DND-41 (cell line): Measurements from ENCODE around the gene FJX1.

Experiments
- ATAC-seq: fragments of 200-7000 bp; cut with Tn5 transposase; 3 replicates; pipeline ENCODE4 v1.9.1; 2021; ENCODE audit warnings: low read depth; ENCODE audit not compliant: insufficient read depth
- DNase-seq: peaks from one replicate; pipeline ENCODE4 v3.0.0-alpha.2; 2020
- H2AFZ ChIP-seq: 2 replicates; pipeline ENCODE4 v1.6.0; 2012; ENCODE audit warnings: low read depth, low read length
- H3K27ac ChIP-seq: 2 replicates; pipeline ENCODE4 v1.5.1; 2012; ENCODE audit warnings: low read length, inconsistent platforms
- H3K27me3 ChIP-seq: fragments of 200-600 bp; sonication (generic); 2 replicates; pipeline ENCODE4 v1.6.0; 2012; ENCODE audit warnings: low read length, mild to moderate bottlenecking, inconsistent platforms; ENCODE audit not compliant: insufficient read depth, poor library complexity
- H3K36me3 ChIP-seq: 2 replicates; pipeline ENCODE4 v1.5.1; 2012; ENCODE audit warnings: low read length, inconsistent platforms; ENCODE audit not compliant: insufficient read depth
- H3K4me1 ChIP-seq: 2 replicates; pipeline ENCODE4 v1.5.1; 2012; ENCODE audit warnings: mild to moderate bottlenecking, low read length; ENCODE audit not compliant: insufficient read depth
- H3K4me2 ChIP-seq: 2 replicates; pipeline ENCODE4 v1.6.0; 2012; ENCODE audit warnings: mild to moderate bottlenecking, moderate library complexity, low read length, inconsistent platforms; ENCODE audit not compliant: insufficient read depth
- H3K4me3 ChIP-seq, 2 experiments: fragments of 200-600 bp in 1 of 2; shearing (Covaris generic) in 1 of 2; 2 replicates each; pipeline ENCODE4 v1.5.1; 2012 to 2016; ENCODE audit warnings: inconsistent platforms in 2 of 2, low read length in 2 of 2, mild to moderate bottlenecking in 2 of 2, low read depth in 1 of 2, moderate library complexity in 1 of 2
- H3K79me2 ChIP-seq: 2 replicates; pipeline ENCODE4 v1.6.0; 2012; ENCODE audit warnings: low read length, inconsistent platforms; ENCODE audit not compliant: insufficient read depth
- H3K9ac ChIP-seq: 2 replicates; pipeline ENCODE4 v1.6.0; 2012; ENCODE audit warnings: low read depth, mild to moderate bottlenecking, inconsistent platforms, low read length, moderate library complexity
- H3K9me3 ChIP-seq: 2 replicates; pipeline ENCODE4 v1.5.1; 2012; ENCODE audit warnings: low read length, moderate library complexity, mild to moderate bottlenecking, inconsistent platforms; ENCODE audit not compliant: insufficient read depth, severe bottlenecking
- H4K20me1 ChIP-seq: 2 replicates; pipeline ENCODE4 v1.6.0; 2012; ENCODE audit warnings: low read length; ENCODE audit not compliant: insufficient read depth
- CTCF ChIP-seq: IDR thresholded peaks from 2 replicates; pipeline ENCODE4 v1.5.1; 2012; ENCODE audit warnings: borderline replicate concordance, low read length, moderate library complexity, mild to moderate bottlenecking; ENCODE audit not compliant: poor library complexity, severe bottlenecking; ENCODE audit errors: extremely low read depth
- EZH2 ChIP-seq: IDR thresholded peaks from 3 replicates; pipeline ENCODE4 v1.6.1; 2012; ENCODE audit warnings: borderline replicate concordance, low read depth, mild to moderate bottlenecking, moderate library complexity, low read length, inconsistent platforms; ENCODE audit not compliant: severe bottlenecking

FJX1 gene

GRCh38 chr11:35629914-35630313 lies 11.7 kb downstream of the FJX1 start:
- no peak for ATAC-seq
- H3K4me1 ChIP-seq = no peaks in the 10 kb centered on the region
- DNase-seq = no peak

GRCh38 chr11:35631891-35632290 lies 13.6 kb downstream of the FJX1 start:
- peaks cover 7% of the 10 kb centered on the region for H3K27me3 ChIP-seq
- no peaks in the 10 kb centered on the region for H3K79me2 ChIP-seq
- ATAC-seq = no peak

More at GRCh38 chr11:35629914-35630313, 11.7 kb downstream of the FJX1 start:
- no peaks in the 10 kb centered on the region for H3K9me3 ChIP-seq
- H3K27me3 ChIP-seq = peaks cover 7% of the 10 kb centered on the region
- H3K36me3 ChIP-seq = no peaks in the 10 kb centered on the region
- no peak overlapping the region for H3K27ac ChIP-seq
- no peak overlapping the region for H3K4me3 ChIP-seq
- no peaks in the 10 kb centered on the region for H4K20me1 ChIP-seq
- TF ChIP-seq CTCF (no peak), EZH2 (no peak)
- H3K4me2 ChIP-seq = no peak overlapping the region
- no peaks in the 10 kb centered on the region for H3K79me2 ChIP-seq
- H3K9ac ChIP-seq = no peak overlapping the region
- H2AFZ ChIP-seq = no peak overlapping the region

GRCh38 chr11:35632301-35632700 lies 14.0 kb downstream of the FJX1 start:
- H3K27me3 ChIP-seq = peaks cover 7% of the 10 kb centered on the region
- no peak overlapping the region for H2AFZ ChIP-seq
- no peak for TF ChIP-seq CTCF
- no peak for TF ChIP-seq EZH2
- H3K79me2 ChIP-seq = no peaks in the 10 kb centered on the region
- DNase-seq = no peak
- H3K36me3 ChIP-seq = no peaks in the 10 kb centered on the region
- no peak overlapping the region for H3K27ac ChIP-seq
- H3K4me3 ChIP-seq = no peak overlapping the region
- H4K20me1 ChIP-seq = no peaks in the 10 kb centered on the region
- ATAC-seq = no peak
- no peak overlapping the region for H3K4me2 ChIP-seq
- H3K9me3 ChIP-seq = no peaks in the 10 kb centered on the region
- no peak overlapping the region for H3K9ac ChIP-seq
- H3K4me1 ChIP-seq = no peaks in the 10 kb centered on the region

More at GRCh38 chr11:35631891-35632290, 13.6 kb downstream of the FJX1 start:
- Histone ChIP-seq H3K4me3 (no peak overlapping the region), H3K9ac (no peak overlapping the region), H3K9me3 (no peaks in the 10 kb centered on the region), H3K36me3 (no peaks in the 10 kb centered on the region), H3K4me1 (no peaks in the 10 kb centered on the region), H3K4me2 (no peak overlapping the region), H2AFZ (no peak overlapping the region), H4K20me1 (no peaks in the 10 kb centered on the region), H3K27ac (no peak overlapping the region)
- TF ChIP-seq CTCF (no peak), EZH2 (no peak)
- DNase-seq = no peak

- Histone ChIP-seq H4K20me1 (no peaks in the 10 kb centered on the region), H3K4me3 (no peak overlapping the region), H3K9ac (no peak overlapping the region), H3K9me3 (no peaks in the 10 kb centered on the region), H3K79me2 (no peaks in the 10 kb centered on the region), H3K27me3 (peaks cover 7% of the 10 kb centered on the region), H3K36me3 (no peaks in the 10 kb centered on the region), H2AFZ (no peak overlapping the region), H3K4me1 (no peaks in the 10 kb centered on the region), H3K27ac (no peak overlapping the region), H3K4me2 (no peak overlapping the region)
- DNase-seq (no peak), ATAC-seq (no peak)
- TF ChIP-seq CTCF (no peak), EZH2 (no peak)
Measured at GRCh38 chr11:35633827-35634423, 15.7 kb downstream of the FJX1 start.
